Cerebellar nuclear complex (tissue), 1 donor: Measurements from ENCODE around the gene TBCA.

Experiments
- DNase-seq, 2 experiments: peaks; one replicate each; lab custom pipeline; 2025; lab: John Stamatoyannopoulos, UW

TBCA gene

GRCh38 chr5:77775790-77776553, at the start of gene TBCA:
Gene TBCA (minus strand): TSS chr5:77776339. CDS start chr5:77776257, 82 bp downstream.
- DNase-seq = peak in 1 of 2 experiments; percentile 40

- DNase-seq = no peak
Measured at GRCh38 chr5:77824981-77825380, 48.8 kb upstream of the TBCA start.

GRCh38 chr5:77816686-77817085, 40.5 kb upstream of the TBCA start:
- no peak for DNase-seq

DNA sequence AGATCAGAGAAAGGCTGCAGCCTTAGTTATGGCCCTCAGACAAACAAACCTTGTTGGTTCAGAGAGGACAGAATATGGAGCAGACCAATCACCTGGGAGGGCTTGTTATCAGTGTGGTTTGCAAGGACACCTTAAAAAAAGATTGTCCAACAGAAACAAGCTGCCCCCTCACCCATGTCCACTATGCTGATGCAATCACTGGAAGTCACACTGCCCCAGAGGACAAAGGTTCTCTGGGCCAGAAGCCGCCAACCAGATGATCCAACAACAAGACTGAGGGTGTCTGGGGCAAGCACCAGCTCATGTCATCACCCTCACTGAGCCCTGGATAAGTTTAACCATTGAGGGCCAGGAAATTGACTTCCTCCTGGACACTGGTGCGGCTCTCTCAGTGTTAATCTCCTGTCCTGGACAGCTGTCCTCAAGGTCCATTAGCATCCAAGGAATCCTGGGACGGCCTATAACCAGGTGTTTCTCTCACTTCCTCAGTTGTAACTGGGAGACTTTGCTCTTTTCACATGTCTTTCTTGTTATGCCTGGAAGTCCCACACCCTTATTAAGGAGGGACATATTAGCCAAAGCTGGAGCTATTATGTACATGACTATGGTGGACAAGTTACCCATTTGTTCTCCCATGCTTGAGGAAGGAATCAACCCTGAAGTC, 36.9 kb upstream of the TBCA start:
- no peak for DNase-seq

DNA sequence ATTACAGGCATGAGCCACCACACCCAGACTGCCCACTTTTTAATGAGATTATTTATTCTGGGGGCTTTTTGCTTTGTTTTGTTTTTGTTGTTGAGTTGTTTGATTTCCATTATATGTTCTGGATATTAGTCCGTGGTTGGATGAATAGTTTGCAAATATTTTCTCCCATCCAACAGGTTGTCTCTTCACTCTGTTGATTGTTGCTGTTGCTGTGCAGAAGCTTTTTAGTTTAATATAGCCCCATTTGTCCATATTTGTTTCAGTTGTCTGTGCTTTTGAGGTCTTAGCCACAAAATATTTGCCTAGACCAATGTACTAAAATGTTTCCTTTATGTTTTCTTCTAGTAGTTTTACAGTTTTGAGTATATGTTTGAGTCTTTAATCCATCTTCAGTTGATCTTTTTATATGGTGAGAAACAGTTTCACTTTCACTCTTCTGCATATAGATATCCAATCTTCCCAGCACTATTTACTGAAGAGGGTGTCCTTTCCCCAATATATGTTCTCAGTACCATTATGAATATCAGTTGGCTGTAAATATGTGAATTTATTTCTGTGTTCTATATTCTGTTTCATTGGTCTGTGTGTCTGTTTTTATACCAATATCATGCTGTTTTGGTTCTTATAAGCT, 30.2 kb upstream of the TBCA start:
- DNase-seq = no peak

GRCh38 chr5:77798456-77798855, 22.3 kb upstream of the TBCA start:
- DNase-seq = no peak

DNA sequence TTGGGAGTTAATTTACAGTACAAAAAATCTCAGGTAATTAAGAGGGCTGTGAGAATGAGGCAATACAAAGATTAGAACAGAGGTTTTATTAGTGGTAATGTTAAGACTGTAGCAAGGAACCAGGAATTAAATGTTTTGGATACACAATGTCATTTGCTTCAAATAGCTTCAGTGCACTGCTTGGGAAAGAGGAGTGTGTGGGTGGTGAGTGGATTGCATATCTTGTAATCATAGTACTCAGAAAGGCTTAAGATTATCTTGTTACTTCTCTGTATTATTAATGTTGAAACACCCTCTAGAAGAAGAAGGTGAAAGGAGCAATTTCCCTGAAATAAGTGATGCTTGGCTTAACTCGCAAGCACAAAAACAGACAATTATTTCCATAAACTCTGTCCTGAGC, 21.0 kb upstream of the TBCA start:
- DNase-seq = no peak

DNA sequence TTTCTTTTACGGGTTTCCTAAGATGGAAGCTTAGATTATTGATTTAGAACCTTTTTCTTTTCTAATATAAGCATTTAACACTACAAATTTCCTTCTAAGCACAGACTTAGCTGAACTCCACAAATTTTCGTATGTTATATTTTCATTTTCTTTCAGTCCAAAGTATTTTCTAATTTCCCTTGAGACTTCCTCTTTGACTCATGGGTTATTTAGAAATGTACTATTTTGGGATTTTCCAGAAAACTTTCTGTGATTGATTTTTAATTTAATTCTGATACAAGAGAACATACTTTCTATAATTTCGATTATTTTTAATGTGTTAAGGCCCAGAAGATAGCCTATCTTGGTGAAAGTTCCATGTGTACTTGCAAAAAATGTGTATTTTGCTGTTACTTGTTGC, 19.7 kb upstream of the TBCA start:
- DNase-seq = no peak

GRCh38 chr5:77795268-77795667, 19.1 kb upstream of the TBCA start:
- DNase-seq = no peak

DNA sequence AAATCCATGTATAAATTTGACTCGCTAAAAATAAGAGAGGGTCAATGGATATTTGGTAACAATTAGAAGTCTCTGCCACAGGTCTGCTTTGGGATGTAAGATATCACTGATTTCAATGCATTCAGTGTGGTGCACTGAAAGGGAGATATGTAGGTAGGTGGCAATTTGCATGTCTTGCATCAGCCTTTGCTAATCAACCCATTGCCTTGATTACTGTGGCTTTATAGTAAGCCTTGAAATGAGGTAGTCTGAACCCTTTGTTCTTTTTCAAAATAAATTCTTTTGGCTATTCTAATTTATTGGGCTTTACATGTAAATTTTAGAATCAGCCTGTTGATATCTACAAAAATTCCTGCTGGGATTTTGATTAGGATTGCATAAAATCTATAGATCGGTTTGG, 15.8 kb upstream of the TBCA start:
- no peak for DNase-seq

- no peak for DNase-seq
Measured at GRCh38 chr5:77791356-77791755, 15.2 kb upstream of the TBCA start.

GRCh38 chr5:77785229-77785628, 9.1 kb upstream of the TBCA start:
- no peak for DNase-seq

GRCh38 chr5:77784735-77785134, 8.6 kb upstream of the TBCA start:
- no peak for DNase-seq

DNA sequence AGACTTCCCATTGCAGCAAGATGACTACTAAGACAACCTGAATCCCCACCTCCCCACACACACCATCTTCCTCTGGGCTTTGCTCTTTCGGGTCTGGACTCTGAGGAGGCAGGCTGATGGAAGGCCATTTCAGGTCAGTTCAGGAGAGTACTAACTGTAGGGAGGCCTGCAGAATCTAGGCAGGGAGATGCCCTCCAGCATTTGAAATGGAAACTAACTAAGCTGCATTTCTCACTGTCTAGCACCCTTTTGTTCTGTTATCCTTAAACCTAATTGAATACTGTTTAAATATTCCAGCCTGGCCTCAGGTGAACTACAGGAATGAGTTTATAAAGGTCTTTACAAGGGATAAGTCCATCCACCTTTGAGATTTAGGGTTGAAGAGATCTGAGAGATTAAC, 4.9 kb upstream of the TBCA start:
- no peak for DNase-seq

GRCh38 chr5:77778881-77779438, 2.8 kb upstream of the TBCA start:
- DNase-seq = no peak

GRCh38 chr5:77778398-77778797, 2.3 kb upstream of the TBCA start:
- no peak for DNase-seq

GRCh38 chr5:77777911-77778310, 1.8 kb upstream of the TBCA start:
- no peak for DNase-seq

DNA sequence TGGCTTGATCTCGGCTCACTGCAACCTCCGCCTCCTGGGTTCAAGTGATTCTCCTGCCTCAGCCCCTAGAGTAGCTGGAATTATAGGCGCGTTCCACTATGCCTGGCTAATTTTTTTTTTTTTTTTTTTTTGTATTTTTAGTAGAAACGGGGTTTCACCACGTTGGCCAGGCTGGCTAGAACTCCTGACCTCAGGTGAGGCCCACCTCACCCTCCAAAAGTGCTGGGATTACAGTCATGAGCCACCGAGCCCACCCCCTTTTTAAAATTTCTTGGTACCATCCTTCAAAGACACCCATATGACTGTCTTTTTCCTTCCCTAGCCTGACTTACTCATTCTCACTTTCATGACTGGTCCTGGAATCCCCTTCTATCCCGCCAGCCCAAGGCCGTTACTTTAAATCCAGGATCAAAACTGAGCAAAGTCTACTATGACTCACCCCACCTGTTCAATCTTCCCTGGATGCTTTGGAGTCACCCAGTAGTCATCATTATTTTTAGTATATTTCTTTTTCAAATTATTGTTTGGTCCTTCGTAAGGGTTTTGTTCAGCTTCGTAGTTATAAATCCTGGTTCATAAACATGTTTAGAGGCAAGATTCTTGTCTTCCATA, 1.2 kb upstream of the TBCA start:
- no peak for DNase-seq

GRCh38 chr5:77776554-77777206, 541 bp upstream of the TBCA start:
- DNase-seq = no peak

- DNase-seq = no peak
Measured at GRCh38 chr5:77774981-77775789, 954 bp downstream of the TBCA start.

DNA sequence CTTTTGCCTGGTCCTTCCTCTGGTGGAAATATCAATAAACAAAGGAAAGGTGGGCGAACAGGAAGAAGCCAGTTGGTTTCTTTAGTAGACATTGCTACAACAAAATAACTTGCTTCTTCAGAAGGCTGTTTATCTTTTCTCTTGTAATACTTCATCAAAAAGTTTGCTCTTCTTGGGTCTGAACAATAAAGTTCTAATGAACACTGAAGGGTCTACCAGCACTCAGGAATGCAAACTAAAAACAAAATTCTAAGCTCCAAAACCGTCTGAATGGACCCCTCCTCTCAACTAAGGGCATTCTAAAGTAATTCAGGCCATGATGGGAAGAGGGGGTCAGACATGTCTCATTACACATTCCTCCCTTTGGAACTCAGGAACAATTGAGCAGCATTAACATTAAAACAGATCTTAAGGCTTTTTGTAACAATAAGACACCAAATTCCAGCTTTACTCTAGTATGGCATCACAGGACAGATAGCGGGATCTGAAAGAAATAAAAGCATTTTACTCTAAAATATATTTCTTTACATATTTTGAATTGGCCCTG, 2.3 kb downstream of the TBCA start:
- DNase-seq = no peak
